GM19455 (cell line): Measurements from ENCODE around the gene BRD4.

Experiments used
- ATAC-seq: cut with Tn5 transposase; IDR thresholded peaks from one replicate; pipeline ENCODE4 v1.9.1; 2021; ENCODE audit not compliant: unreplicated experiment

BRD4 gene

DNA sequence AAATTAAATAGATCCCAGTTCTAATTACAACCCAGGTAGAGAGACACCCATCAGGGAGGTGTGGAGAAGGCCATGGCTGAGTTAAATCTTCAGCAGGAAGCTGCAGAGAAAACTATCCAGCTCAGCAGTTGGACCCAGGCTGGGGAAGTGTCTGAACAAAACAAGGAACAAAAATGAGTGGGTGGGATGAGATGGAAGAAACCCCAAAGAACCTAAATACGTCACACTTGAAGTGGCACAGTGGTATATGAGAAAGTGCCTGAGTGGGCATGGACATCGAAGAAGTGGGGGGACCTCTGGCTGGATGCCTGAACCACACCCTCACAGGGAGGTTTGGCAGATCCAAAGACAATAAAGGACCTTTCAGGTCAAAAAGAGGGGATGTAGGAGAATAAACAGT is 96.6 kb downstream of the BRD4 start:
- no peak for ATAC-seq

- ATAC-seq = no peak
Measured at GRCh38 chr19:15234431-15235130, 97.8 kb downstream of the BRD4 start.

DNA sequence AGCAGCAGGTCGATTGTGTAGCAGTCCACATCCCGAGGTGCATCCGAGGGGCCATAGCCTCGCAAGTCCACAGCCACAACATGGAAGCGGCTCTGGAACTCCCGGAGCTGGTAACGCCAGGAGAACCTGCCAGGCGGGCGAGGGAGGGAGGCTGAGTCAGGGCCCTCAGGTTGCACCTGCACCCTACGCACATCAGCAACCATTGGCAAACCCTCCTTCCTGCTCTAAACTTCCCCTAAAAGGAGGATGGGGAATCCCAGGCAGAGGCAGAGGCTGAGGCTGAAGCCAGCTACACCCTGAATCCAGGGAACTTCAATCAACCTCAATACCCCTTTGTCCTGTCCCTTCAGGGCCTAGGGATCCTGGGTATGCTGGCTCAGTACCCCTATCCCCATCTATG is 101.1 kb downstream of the BRD4 start:
- no peak for ATAC-seq

DNA sequence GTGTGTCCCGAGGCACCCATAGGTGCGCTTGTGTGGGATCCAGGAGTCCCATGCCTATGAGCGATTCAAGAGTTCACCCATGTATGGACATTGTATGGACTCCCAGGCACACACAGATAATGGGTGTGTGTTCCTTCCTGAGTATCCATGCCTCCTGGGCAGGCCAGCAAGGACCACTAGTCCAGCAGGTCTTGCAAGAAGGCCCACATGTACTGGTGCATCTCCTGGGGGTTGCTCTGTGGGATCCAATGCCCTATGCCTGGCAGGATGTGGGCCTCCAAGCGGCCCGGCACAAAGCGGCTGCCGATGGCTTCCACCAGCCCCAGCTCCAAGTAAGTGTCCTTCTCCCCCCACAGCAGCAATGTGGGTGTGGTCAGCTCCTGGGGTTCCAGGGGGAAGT is 105.1 kb downstream of the BRD4 start:
- ATAC-seq = no peak

- ATAC-seq = no peak
Measured at GRCh38 chr19:15225760-15226159, 106.6 kb downstream of the BRD4 start.

- ATAC-seq = no peak
Measured at GRCh38 chr19:15223649-15224361, 108.5 kb downstream of the BRD4 start.

- ATAC-seq = no peak
Measured at GRCh38 chr19:15222738-15223648, 109.3 kb downstream of the BRD4 start.

DNA sequence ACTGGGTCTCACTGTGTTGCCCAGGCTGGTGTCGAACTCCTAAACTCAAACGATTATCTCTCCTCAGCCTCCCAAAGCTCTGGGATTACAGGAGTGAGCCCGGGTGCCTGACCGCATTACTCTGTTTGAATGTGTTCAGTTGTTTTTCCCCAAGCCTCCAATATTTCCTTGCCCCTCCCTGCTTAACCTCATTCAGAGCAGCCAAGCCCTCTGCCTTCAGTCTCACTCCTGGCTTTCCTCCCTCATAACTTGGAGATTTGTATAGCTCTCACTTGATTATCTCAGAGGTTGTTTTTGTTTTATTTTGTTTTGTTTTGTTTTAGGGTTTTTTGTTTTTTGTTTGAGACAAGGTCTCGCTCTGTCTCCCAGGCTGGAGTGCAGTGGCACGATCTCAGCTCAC is 111.5 kb downstream of the BRD4 start:
- ATAC-seq = no peak

DNA sequence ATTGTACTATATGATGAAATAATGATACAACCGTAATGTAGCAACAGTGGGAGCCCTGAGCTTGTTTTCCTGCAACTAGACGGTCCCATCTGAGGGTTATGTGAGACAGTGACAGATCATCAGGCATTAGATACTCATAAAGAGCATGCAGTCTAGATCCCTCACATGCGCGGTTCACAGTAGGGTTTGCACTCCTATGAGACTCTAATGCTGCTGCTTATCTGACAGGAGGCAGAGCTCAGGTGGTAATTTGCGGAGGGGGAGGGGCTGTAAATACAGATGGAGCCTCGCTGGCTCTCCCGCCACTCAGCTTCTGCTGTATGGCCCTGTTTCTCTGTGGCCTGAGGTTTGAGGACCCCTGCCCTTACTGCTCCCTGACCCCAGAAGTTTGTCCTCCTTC is 113.8 kb downstream of the BRD4 start:
- no peak for ATAC-seq

DNA sequence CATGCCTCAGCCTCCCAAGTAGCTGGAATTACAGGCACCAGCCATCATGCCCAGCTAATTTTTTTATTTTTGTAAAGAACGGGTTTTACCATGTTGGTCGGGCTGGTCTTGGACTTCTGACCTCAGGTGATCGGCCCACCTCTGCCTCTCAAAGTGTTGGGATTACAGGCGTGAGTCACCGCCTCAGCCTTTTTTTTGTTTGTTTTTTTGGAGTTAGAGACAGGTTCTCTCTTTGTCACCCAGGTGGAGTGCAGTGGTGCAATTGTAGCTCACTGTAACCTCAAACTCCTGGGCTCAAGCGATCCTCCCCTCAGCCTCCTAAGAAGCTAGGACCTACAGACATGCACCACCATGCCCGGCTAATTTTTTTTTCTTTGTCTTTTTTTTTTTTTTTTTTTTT is 116.0 kb downstream of the BRD4 start:
- ATAC-seq = no peak

DNA sequence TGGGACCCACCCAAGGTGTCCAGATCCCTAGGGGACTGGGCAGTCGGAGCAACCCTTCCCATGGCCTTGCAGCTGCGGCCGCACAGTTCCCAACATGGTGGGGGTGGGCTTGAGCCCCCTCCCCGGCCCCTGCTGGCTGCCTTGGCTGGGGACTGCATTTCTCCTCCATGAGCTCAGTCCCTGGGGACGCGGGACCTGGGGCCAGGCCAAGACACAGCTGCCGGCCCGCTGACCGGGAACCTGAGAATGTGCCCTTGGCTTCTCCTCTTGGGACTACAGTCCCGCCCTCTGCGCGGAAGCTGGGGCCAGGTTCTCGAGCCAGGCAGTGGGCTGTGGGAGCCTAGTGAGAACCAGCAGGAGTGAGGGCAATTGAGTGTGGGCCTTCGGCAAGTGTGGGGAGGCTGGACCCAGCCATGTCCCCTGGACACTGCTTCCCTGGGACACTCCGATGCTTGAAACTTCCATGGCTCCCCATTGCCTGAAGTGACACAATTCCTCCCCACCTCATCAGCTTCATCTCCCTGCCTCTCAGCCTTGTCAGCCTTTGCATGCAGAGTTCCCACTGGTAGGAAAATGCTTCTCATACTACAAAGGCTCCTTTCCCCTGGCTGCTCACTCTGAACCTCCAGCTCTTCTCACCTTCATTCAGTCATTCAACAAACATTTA is 118.5 kb downstream of the BRD4 start:
- ATAC-seq = no peak

- ATAC-seq = no peak
Measured at GRCh38 chr19:15212711-15213110, 119.6 kb downstream of the BRD4 start.

- no peak for ATAC-seq
Measured at GRCh38 chr19:15210323-15210781, 122.0 kb downstream of the BRD4 start.

DNA sequence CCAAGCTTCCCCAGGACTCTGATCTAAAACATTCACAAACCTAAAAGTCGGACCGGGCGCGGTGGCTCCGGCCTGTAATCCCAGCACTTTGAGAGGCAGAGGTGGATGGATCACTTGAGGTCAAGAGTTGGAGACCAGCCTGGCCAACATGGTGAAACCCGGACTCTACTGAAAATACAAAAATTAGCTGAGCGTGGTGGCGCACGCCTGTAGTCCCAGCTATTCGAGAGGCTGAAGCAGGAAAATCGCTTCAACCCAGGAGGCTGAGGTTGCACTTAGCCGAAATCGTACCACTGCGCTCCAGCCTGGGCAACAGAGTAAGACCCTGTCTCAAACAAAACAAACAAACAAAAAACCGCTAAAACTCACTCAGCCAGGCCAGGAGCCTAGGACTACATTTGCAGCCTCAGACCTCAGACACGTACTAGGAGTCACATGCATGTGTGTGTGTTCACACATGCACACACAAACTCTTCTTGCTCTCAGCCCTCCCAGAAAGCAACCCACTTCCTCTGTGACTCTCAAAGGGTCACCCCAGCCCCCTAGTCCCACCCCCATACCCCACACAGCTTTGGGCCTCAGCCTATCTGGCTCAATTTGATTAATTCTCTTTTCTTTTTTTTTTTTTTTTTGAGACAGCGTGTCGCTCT is 130.8 kb downstream of the BRD4 start:
- no peak for ATAC-seq

- no peak for ATAC-seq
Measured at GRCh38 chr19:15200553-15201364, 131.6 kb downstream of the BRD4 start, which contains the start of gene NOTCH3. NOTCH3 (minus strand) TSS chr19:15200995; CDS start chr19:15200905, 90 bp downstream.

GRCh38 chr19:15199661-15200552 is 132.4 kb downstream of the BRD4 start:
- no peak for ATAC-seq

DNA sequence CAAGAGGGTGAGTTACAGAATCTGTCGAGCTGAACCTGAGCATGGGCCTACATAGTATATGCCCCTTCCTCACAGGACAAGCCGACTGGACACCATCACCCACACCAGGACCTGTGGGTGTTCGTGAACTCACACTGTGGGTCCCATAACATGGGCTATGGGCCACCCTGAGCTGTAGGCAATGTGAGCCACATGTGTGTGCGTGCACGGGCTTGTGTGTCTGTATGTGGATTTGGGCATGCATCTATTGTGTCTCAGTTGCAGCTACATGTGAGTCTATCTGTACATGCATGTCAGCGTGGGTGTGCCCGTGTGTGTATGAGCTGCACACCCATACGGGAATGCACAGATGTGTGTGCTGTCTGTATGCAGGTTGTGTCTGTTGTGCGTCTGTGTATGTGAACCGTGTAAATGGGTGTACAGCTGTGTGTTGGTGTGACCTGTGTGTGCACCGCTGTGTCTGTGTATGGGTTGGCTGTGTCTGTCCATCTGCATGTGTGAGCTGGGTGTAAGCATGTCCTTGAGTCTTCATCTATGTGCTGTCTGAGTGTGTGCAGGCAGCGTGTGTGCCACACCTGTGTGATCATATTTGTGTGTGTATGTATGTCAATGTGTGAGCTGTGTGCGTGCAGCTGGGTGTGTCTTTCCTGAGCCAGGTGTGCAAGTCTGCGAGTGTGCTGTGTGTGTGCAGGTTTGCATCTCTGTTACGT is 133.2 kb downstream of the BRD4 start:
- ATAC-seq = no peak

DNA sequence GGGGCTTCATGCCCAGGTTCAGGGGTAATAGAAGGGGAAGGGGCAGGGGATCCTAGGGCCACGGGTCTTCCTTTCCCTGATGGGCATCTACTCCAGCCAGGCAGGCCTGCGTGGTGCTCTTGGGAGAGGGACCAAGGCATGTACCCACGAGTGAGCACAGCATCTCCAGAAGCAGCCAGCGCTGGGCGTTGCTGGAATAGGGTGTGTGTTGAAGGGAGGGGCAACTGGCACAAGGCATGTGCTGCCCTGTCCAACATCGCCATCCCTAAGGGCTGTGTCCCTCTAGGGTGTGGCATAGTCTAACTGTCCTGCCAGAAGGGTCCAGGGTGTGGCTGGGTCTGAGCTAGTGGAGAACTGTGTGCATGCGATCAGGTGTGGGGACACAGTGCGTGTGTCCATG is 134.4 kb downstream of the BRD4 start:
- ATAC-seq = no peak
